Stimulated activated memory B cell treated with anti-CD40 and anti-IgM and Interleukin-4, amounts not matched to agents 10 μg/mL and 1 μg/mL and 100 μg/mL, for 72 hours (primary cell): ENCODE results near the gene ASTN2.

Experiments used
- ATAC-seq: fragments of 150-1000 bp; cut with Tn5 transposase; 2 replicates; pipeline ENCODE4 v1.10.0; 2021
- H3K27ac Mint-ChIP-seq: one replicate; pipeline ENCODE4 v1.8.0; 2022; ENCODE audit warnings: mild to moderate bottlenecking, mixed read lengths
- H3K27me3 Mint-ChIP-seq: one replicate; pipeline ENCODE4 v1.8.0; 2022; ENCODE audit warnings: mixed read lengths
- H3K36me3 Mint-ChIP-seq: one replicate; pipeline ENCODE4 v1.8.0; 2022; ENCODE audit warnings: mixed read lengths
- H3K4me1 Mint-ChIP-seq: one replicate; pipeline ENCODE4 v1.8.0; 2022; ENCODE audit warnings: mixed read lengths
- H3K4me3 Mint-ChIP-seq: one replicate; pipeline ENCODE4 v1.8.0; 2022; ENCODE audit warnings: mild to moderate bottlenecking, moderate library complexity, mixed read lengths
- H3K9me3 Mint-ChIP-seq: one replicate; pipeline ENCODE4 v1.8.0; 2022; ENCODE audit warnings: mixed read lengths

The ASTN2 gene

DNA sequence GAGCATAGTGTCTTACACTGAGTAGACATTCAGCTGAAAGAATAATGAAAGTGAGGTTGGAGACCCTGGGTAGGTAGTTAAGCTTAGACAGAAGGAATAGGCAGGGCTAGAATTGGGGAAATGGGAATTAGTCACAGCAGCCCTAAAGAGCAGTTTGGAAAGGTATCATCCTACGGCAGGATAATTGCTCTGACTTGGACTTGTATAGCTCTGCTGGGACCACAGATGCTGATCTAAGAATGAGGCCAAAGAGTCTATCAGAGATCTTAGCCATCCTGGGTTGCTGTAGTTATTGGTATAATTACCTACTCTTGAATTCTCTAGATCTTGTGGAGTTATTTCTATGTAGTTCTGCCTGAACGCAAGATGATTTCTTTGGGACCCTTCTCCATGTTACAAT is 288.0 kb downstream of the ASTN2 start:
- Mint-ChIP-seq H3K27ac (no peak overlapping the region), H3K36me3 (no peaks in the 10 kb centered on the region), H3K27me3 (no peaks in the 10 kb centered on the region), H3K9me3 (peaks cover 4% of the 10 kb centered on the region), H3K4me3 (no peak overlapping the region), H3K4me1 (no peaks in the 10 kb centered on the region)
- ATAC-seq = no peak

DNA sequence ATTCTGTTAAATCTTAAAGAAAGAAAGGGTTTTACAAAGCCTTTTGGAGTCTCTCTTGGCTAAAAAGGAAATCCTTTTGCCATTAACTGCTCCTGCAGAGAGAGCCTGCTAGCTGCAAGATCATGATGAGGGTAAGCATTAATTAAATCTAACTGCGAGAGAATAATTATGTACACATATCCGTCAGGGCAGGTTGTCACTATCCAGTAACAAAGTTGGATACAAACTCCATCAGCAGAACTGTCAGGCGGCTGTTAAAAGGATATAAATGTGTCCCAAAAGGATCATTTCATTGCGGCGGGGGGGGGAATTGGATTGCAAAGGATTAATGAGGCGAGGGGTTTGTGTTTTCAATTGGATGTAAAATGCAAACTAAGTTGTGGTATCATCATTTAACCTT is 289.3 kb downstream of the ASTN2 start:
- H3K4me1 Mint-ChIP-seq = no peaks in the 10 kb centered on the region

GRCh38 chr9:117123729-117124128 is 291.1 kb downstream of the ASTN2 start:
- no peak overlapping the region for H3K4me3 Mint-ChIP-seq
- ATAC-seq = no peak
- H3K36me3 Mint-ChIP-seq = no peaks in the 10 kb centered on the region

More for the DNA sequence above, 289.3 kb downstream of the ASTN2 start:
- no peak for ATAC-seq
- Mint-ChIP-seq H3K9me3 (peaks cover 7% of the 10 kb centered on the region), H3K27me3 (no peaks in the 10 kb centered on the region), H3K4me3 (no peak overlapping the region), H3K27ac (no peak overlapping the region), H3K36me3 (no peaks in the 10 kb centered on the region)

GRCh38 chr9:117122953-117123352 is 291.9 kb downstream of the ASTN2 start:
- Mint-ChIP-seq H3K27ac (no peak overlapping the region), H3K9me3 (peaks cover 6% of the 10 kb centered on the region), H3K36me3 (no peaks in the 10 kb centered on the region), H3K4me1 (no peaks in the 10 kb centered on the region), H3K4me3 (no peak overlapping the region), H3K27me3 (no peaks in the 10 kb centered on the region)
- no peak for ATAC-seq

More at GRCh38 chr9:117123729-117124128, 291.1 kb downstream of the ASTN2 start:
- H3K27ac Mint-ChIP-seq = no peak overlapping the region
- peaks cover 8% of the 10 kb centered on the region for H3K9me3 Mint-ChIP-seq
- no peaks in the 10 kb centered on the region for H3K4me1 Mint-ChIP-seq
- H3K27me3 Mint-ChIP-seq = no peaks in the 10 kb centered on the region

- no peak for ATAC-seq
- no peak overlapping the region for H3K4me3 Mint-ChIP-seq
- no peak overlapping the region for H3K27ac Mint-ChIP-seq
- no peaks in the 10 kb centered on the region for H3K36me3 Mint-ChIP-seq
- no peaks in the 10 kb centered on the region for H3K27me3 Mint-ChIP-seq
- peaks cover 6% of the 10 kb centered on the region for H3K9me3 Mint-ChIP-seq
- no peaks in the 10 kb centered on the region for H3K4me1 Mint-ChIP-seq
Observed at GRCh38 chr9:117122102-117122501, 292.8 kb downstream of the ASTN2 start.

GRCh38 chr9:117121316-117121715 is 293.5 kb downstream of the ASTN2 start:
- no peak for ATAC-seq
- Mint-ChIP-seq H3K9me3 (peaks cover 6% of the 10 kb centered on the region), H3K27ac (no peak overlapping the region), H3K36me3 (no peaks in the 10 kb centered on the region), H3K27me3 (no peaks in the 10 kb centered on the region), H3K4me3 (no peak overlapping the region), H3K4me1 (no peaks in the 10 kb centered on the region)

GRCh38 chr9:117120061-117120460 is 294.8 kb downstream of the ASTN2 start:
- no peak for ATAC-seq
- H3K9me3 Mint-ChIP-seq = peaks cover 6% of the 10 kb centered on the region
- H3K27ac Mint-ChIP-seq = no peak overlapping the region
- no peaks in the 10 kb centered on the region for H3K36me3 Mint-ChIP-seq
- H3K27me3 Mint-ChIP-seq = no peaks in the 10 kb centered on the region
- no peaks in the 10 kb centered on the region for H3K4me1 Mint-ChIP-seq
- H3K4me3 Mint-ChIP-seq = no peak overlapping the region

DNA sequence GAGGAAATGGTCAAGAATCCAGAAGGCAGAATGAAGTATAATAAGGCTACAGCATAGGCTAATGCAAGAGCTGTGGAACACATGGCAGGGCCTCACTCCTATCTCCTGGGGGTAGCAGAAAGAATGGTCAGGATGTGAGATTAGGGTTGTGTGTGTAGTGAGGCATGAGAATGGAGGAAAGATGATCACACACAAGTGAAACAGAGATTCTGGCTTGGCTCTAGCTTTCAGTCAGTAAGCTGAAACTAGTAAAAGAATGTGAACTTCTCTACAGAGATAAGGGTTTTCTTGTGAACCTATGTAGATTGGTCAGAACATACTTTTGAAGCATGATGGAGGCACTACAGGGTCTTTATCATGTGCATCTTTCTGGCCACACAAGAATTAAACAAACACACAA is 298.8 kb downstream of the ASTN2 start:
- Mint-ChIP-seq H3K27ac (no peak overlapping the region), H3K9me3 (peaks cover 5% of the 10 kb centered on the region), H3K4me1 (no peaks in the 10 kb centered on the region), H3K36me3 (no peaks in the 10 kb centered on the region), H3K27me3 (no peaks in the 10 kb centered on the region), H3K4me3 (no peak overlapping the region)
- ATAC-seq = no peak

- H3K4me3 Mint-ChIP-seq = no peak overlapping the region
- H3K4me1 Mint-ChIP-seq = no peaks in the 10 kb centered on the region
- H3K9me3 Mint-ChIP-seq = peaks cover 3% of the 10 kb centered on the region
- no peaks in the 10 kb centered on the region for H3K36me3 Mint-ChIP-seq
- H3K27ac Mint-ChIP-seq = no peak overlapping the region
- ATAC-seq = no peak
- no peaks in the 10 kb centered on the region for H3K27me3 Mint-ChIP-seq
Observed at GRCh38 chr9:117114768-117115167, 300.1 kb downstream of the ASTN2 start.

GRCh38 chr9:117104716-117105495 is 310.0 kb downstream of the ASTN2 start:
- Mint-ChIP-seq H3K36me3 (no peaks in the 10 kb centered on the region), H3K9me3 (peaks cover 7% of the 10 kb centered on the region), H3K27ac (no peak overlapping the region), H3K4me1 (no peaks in the 10 kb centered on the region), H3K27me3 (no peaks in the 10 kb centered on the region), H3K4me3 (no peak overlapping the region)
- ATAC-seq = no peak

GRCh38 chr9:117104206-117104605 is 310.7 kb downstream of the ASTN2 start:
- H3K4me1 Mint-ChIP-seq = no peaks in the 10 kb centered on the region
- H3K36me3 Mint-ChIP-seq = no peaks in the 10 kb centered on the region
- H3K27ac Mint-ChIP-seq = no peak overlapping the region
- no peak for ATAC-seq
- no peak overlapping the region for H3K4me3 Mint-ChIP-seq
- H3K9me3 Mint-ChIP-seq = peaks cover 9% of the 10 kb centered on the region
- no peaks in the 10 kb centered on the region for H3K27me3 Mint-ChIP-seq

DNA sequence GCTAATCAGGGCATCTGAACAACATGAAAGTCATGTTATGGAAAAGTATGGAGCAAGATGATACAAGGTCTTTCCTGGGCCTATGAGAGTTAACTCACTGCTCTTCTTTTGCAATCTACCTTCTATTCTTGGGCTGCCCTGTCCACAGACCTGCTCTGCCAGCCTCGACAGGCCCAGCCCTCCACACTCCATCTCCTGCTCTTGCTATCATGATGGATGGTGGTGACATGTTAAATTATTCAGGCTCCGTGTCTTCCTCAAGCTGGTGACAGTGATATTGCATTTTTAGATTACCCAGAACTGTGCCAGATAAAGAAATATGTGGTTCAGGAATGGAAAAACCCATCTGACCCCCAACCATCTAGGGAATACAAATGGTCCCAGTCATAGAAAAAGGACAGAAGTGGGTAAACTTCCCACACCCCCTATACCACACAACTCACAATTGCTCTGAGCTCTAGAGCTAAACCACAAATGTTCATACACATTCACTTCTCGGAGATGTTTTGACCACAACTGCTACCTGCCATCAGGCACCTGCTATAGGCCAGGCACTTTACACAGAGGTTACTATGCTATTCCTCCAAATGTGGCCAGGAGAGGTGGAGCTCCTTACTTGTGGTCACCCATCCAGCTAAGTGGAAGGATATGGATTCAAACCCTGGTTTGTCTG is 311.3 kb downstream of the ASTN2 start:
- no peak overlapping the region for H3K27ac Mint-ChIP-seq
- peaks cover 10% of the 10 kb centered on the region for H3K9me3 Mint-ChIP-seq
- H3K4me3 Mint-ChIP-seq = no peak overlapping the region
- no peak for ATAC-seq
- H3K36me3 Mint-ChIP-seq = no peaks in the 10 kb centered on the region
- no peaks in the 10 kb centered on the region for H3K27me3 Mint-ChIP-seq
- no peaks in the 10 kb centered on the region for H3K4me1 Mint-ChIP-seq

- Mint-ChIP-seq H3K27ac (no peak overlapping the region), H3K36me3 (no peaks in the 10 kb centered on the region), H3K27me3 (no peaks in the 10 kb centered on the region), H3K4me1 (no peaks in the 10 kb centered on the region), H3K9me3 (peaks cover 5% of the 10 kb centered on the region), H3K4me3 (no peak overlapping the region)
- ATAC-seq = no peak
Observed at GRCh38 chr9:117101008-117101407, 313.8 kb downstream of the ASTN2 start.

DNA sequence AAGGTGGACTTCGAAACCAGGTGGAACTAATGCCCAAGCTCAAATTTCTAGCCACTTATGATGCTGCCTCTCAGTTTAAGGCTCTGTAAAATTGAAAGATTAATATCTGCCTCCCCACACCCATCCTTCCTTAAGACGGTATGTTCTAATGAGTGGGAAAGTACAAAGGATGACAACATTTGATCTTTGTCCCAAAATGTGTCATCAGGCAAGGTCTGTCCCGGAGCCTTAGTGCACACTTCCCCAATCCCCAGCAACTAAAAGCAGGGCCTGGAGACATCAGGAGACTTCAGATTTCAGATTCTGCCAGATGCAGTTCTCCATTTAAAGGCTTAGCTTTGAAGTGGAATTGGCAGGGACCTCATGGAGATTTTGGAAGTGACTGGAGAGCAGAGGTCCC is 316.5 kb downstream of the ASTN2 start:
- Mint-ChIP-seq H3K36me3 (no peaks in the 10 kb centered on the region), H3K4me1 (no peaks in the 10 kb centered on the region), H3K9me3 (peaks cover 5% of the 10 kb centered on the region), H3K27ac (no peak overlapping the region), H3K4me3 (no peak overlapping the region), H3K27me3 (no peaks in the 10 kb centered on the region)
- ATAC-seq = no peak

- Mint-ChIP-seq H3K36me3 (no peaks in the 10 kb centered on the region), H3K9me3 (peaks cover 5% of the 10 kb centered on the region), H3K4me1 (no peaks in the 10 kb centered on the region), H3K27ac (no peak overlapping the region), H3K4me3 (no peak overlapping the region), H3K27me3 (no peaks in the 10 kb centered on the region)
- no peak for ATAC-seq
Observed at GRCh38 chr9:117097761-117098160, 317.1 kb downstream of the ASTN2 start.

GRCh38 chr9:117096138-117096537 is 318.7 kb downstream of the ASTN2 start:
- Mint-ChIP-seq H3K4me3 (no peak overlapping the region), H3K4me1 (no peaks in the 10 kb centered on the region), H3K27ac (no peak overlapping the region), H3K27me3 (no peaks in the 10 kb centered on the region), H3K9me3 (peaks cover 5% of the 10 kb centered on the region), H3K36me3 (no peaks in the 10 kb centered on the region)
- ATAC-seq = no peak
